Measurements from ENCODE around the gene TBL1X. TPM values are rescaled to one million over a fixed set of nuclear protein-coding genes. Genes with fewer than 3 reads are reported as not detected.

TBL1X gene
- total and polyA plus RNA-seq, 2 of the 4 experiments (the other 2 are of a cell fraction), result 16.2 to 20.8 TPM

- H3K4me3 ChIP-seq (ENCODE audit: insufficient read depth, low read depth, low read length), result no peak overlapping the region
- H3K56ac ChIP-seq (ENCODE audit: extremely low read depth, insufficient read depth, low read length), result no peak overlapping the region
- dilution Hi-C loops (cut with HindIII; ENCODE audit: low sequenced_read_pairs, unreplicated experiment), result no loop called here
- 85% methylated on average over 5 of the region's 9 CpGs; no CpG with 5 or more reads in 1 of the 2 experiments for WGBS, 2 experiments (ENCODE audit: extremely low coverage in 2 of 2, insufficient read length in 1 of 2)
- no peak overlapping the region for H2AK9ac ChIP-seq (replicated peaks; ENCODE audit: low read depth, low read length, poor library complexity)
- POLR2A ChIA-PET (ENCODE audit: unreplicated experiment), result no interaction called here
- no peak overlapping the region for H3K9ac ChIP-seq (ENCODE audit: low read depth, low read length)
- no peak overlapping the region for H2AK5ac ChIP-seq (ENCODE audit: low read depth, low read length)
- H3K9me3 ChIP-seq (ENCODE audit: control insufficient read depth, insufficient read depth, low read length), result no peaks in the 10 kb centered on the region
- peaks cover 33 to 60% of the 10 kb centered on the region in 2 experiments for H3K79me1 ChIP-seq (ENCODE audit: low read depth in 1 of 2, low read length in 2 of 2)
- TF ChIP-seq ELK1 (IDR thresholded peaks at IDR 0.05; ENCODE audit: borderline replicate concordance, low read depth, low read length), result no peak
- no peak for TF ChIP-seq USF2 (IDR thresholded peaks at IDR 0.05; ENCODE audit: low read depth, low read length)
- TF ChIP-seq MAZ (IDR thresholded peaks at IDR 0.05; ENCODE audit: borderline replicate concordance, low read depth, low read length), result no peak
- TF ChIP-seq CHD1 (IDR thresholded peaks at IDR 0.05; ENCODE audit: low read depth, low read length), result no peak
- TF ChIP-seq BHLHE40 (IDR thresholded peaks at IDR 0.05; ENCODE audit: low read depth, low read length), result no peak
- TF ChIP-seq RCOR1 (IDR thresholded peaks at IDR 0.05; ENCODE audit: insufficient replicate concordance, low read length), result no peak
- no peak for TF ChIP-seq NFE2L2 (IDR thresholded peaks at IDR 0.05; ENCODE audit: low read depth, low read length)
- no peak for TF ChIP-seq CEBPB (IDR thresholded peaks at IDR 0.05; ENCODE audit: low read depth, low read length)
- no peak for TF ChIP-seq FOS (IDR thresholded peaks at IDR 0.05; ENCODE audit: low read depth, low read length)
- no peak for TF ChIP-seq RAD21 (IDR thresholded peaks at IDR 0.05; ENCODE audit: low read length)
- H2BK5ac ChIP-seq (ENCODE audit: low read depth, low read length, poor library complexity, severe bottlenecking), result no peak overlapping the region
- H3K36me3 ChIP-seq (ENCODE audit: control insufficient read depth, insufficient read depth, low read length), result no peaks in the 10 kb centered on the region
- peaks cover 2% of the 10 kb centered on the region; the same call in 1 of the 2 replicates for H3K9me1 ChIP-seq (ENCODE audit: insufficient read depth, low read length)
- no peak overlapping the region for H3K18ac ChIP-seq (ENCODE audit: low read depth, low read length)
- H3K14ac ChIP-seq (replicated peaks; ENCODE audit: low read depth, low read length), result no peak overlapping the region
- peaks cover 25% of the 10 kb centered on the region for H4K20me1 ChIP-seq (ENCODE audit: insufficient read depth, low read length)
- no peak overlapping the region for H4K91ac ChIP-seq (ENCODE audit: insufficient read depth, low read depth, low read length)
- H3K23ac ChIP-seq (ENCODE audit: low read depth, low read length), result no peak overlapping the region
- no peak overlapping the region for H4K5ac ChIP-seq (ENCODE audit: low read depth, low read length)
- no peak overlapping the region for H2BK20ac ChIP-seq (ENCODE audit: low read depth, low read length)
- no peak overlapping the region for H3K4ac ChIP-seq (ENCODE audit: low read depth, low read length)
- no peak overlapping the region for H2BK120ac ChIP-seq (ENCODE audit: low read depth, low read length)
- no peak for DNase-seq
- no peak overlapping the region for H4K8ac ChIP-seq (ENCODE audit: low read depth in 2 of 2, low read length in 2 of 2)
- H2AFZ ChIP-seq (replicated peaks; ENCODE audit: low read length, poor library complexity), result no peak overlapping the region
- in situ Hi-C loops (cut with MboI; ENCODE audit: low sequenced_read_pairs), result no loop called here
- intact Hi-C loops (cut with micrococcal nuclease), result no loop called here
- no TSS peak for BruUV-seq (replicated peaks)
- H3K4me1 ChIP-seq (ENCODE audit: control insufficient read depth, insufficient read depth, low read length), result peaks cover 3% of the 10 kb centered on the region
- no peak for ATAC-seq (ENCODE audit: low read depth)
- no peak overlapping the region for H3K27ac ChIP-seq (ENCODE audit: insufficient read depth, low read length)
- H3K4me2 ChIP-seq (ENCODE audit: low read depth, low read length), result no peak overlapping the region
- CTCF ChIA-PET, result no interaction called here
- H3K27me3 ChIP-seq (ENCODE audit: control insufficient read depth, insufficient read depth, low read length), result no peaks in the 10 kb centered on the region
- H2BK15ac ChIP-seq (ENCODE audit: low read depth, low read length), result no peak overlapping the region
These were observed 112.7 kb downstream of the TBL1X start for GRCh38 chrX:9577555-9577954.

All from IMR-90 (cell line).